Ovary (tissue), 9 donors: ENCODE results near the gene WDR18. TPM values are rescaled to one million over a fixed set of nuclear protein-coding genes. Genes with fewer than 3 reads are reported as not detected.

Experiments
- DNase-seq, 5 donors: peaks; one replicate each; pipeline ENCODE4 v3.0.0-alpha.2; 2019 to 2020
- H3K27ac ChIP-seq, 2 donors: fragments of 200-600 bp; one replicate each; pipeline versions ENCODE4 v1.5.1 to v1.8.0; 2019 to 2022
- H3K27me3 ChIP-seq: fragments of 200-600 bp; one replicate; pipeline ENCODE4 v1.8.0; 2022
- H3K36me3 ChIP-seq: fragments of 200-600 bp; sonication (generic); one replicate; pipeline ENCODE4 v1.5.1; 2019
- H3K4me1 ChIP-seq: one replicate; pipeline ENCODE4 v1.8.1; 2013; ENCODE audit warnings: mild to moderate bottlenecking, moderate library complexity; ENCODE audit not compliant: insufficient read depth
- H3K4me3 ChIP-seq: fragments of 200-600 bp; sonication (generic); one replicate; pipeline ENCODE4 v1.5.1; 2017
- H3K9me3 ChIP-seq, 2 donors: fragments of 200-600 bp in 1 of 2; sonication (generic) in 1 of 2; one replicate each; pipeline versions ENCODE4 v1.5.1 to v1.8.1; 2013 to 2019; ENCODE audit warnings: mild to moderate bottlenecking in 1 of 2, moderate library complexity in 1 of 2
- CTCF ChIP-seq, 3 donors: fragments of 450-650 bp in 2 of 3; fragments of 200-600 bp in 1 of 3; IDR thresholded peaks; one replicate each; pipeline versions ENCODE4 v1.5.1 to v1.8.0; 2016 to 2022; ENCODE audit warnings: antibody characterized with exemption in 3 of 3, mild to moderate bottlenecking in 1 of 3
- EP300 ChIP-seq: sonication (generic); formaldehyde crosslinking; IDR thresholded peaks from one replicate; pipeline ENCODE4 v1.6.1; 2017; ENCODE audit warnings: antibody characterized with exemption
- POLR2A ChIP-seq: fragments of 450-650 bp; IDR thresholded peaks from one replicate; pipeline ENCODE4 v1.6.1; 2017; ENCODE audit warnings: antibody characterized with exemption, mild to moderate bottlenecking, moderate library complexity
- WGBS, 3 donors: extraction: QIAGEN DNeasy Blood & Tissue Kit in 1 of 3; methylation state at CpG; one replicate each; pipeline versions ENCODE4 v1.1.5 to v1.1.7; 2013 to 2017; 5-methylcytosine and 5-hydroxymethylcytosine counted together
- intact Hi-C, 4 donors: fragments of 100-400 bp; cut with DNase I; formaldehyde crosslinking; loops; one replicate each; pipeline versions ENCODE4 v1.11.0 to v1.15.1; 2022 to 2023
- polyA plus RNA-seq, 2 donors: library from polyadenylated mRNA; stranded (reverse); fragments of 200-250 nt in 1 of 2; fragments of 350-450 nt in 1 of 2; fragmentation: Illumina TruSeq in 1 of 2; extraction: RNeasy Lipid Tissue Mini Kit (QIAGEN cat#74804) in 1 of 2; gene quantifications; one replicate each; pipeline ENCODE4 v1.2.3, GENCODE V29; 2013 to 2014
- small RNA-seq: library from RNA; depleted of rRNA; stranded (forward); fragments of <200 nt; gene quantifications from one replicate; pipeline ENCODE3, GENCODE V24; 2016
- total RNA-seq, 7 donors: library from RNA; depleted of rRNA in 2 of 7; stranded (reverse); fragments of >200 nt in 2 of 7; fragmentation: NEBNext Ultra II Directional in 3 of 7; extraction: Animal tissue kit (Norgen Biotek cat#: 25700) in 3 of 7; gene quantifications; one replicate each; pipeline versions ENCODE4 v1.1.0 to v1.2.4, GENCODE V29; 2016 to 2023
- donor health status: DM: no; HTN: no; CAD: no; lungs with moderate emphysema.
- donor health status: DM: no; HTN: no; CAD: no.
- donor health status: Bipolar disorder and iron deficiency.
- donor health status: DM: yes; HTN: yes; CAD: no.
- donor health status: DM: no; HTN: no; CAD: no.
- donor health status: DM: yes; HTN: yes; CAD: no.

Gene WDR18
- total and polyA plus RNA-seq, 9 donors: 3.5 to 45.6 (median 24.5) TPM

- WGBS, 3 donors: 19 to 26% (median 22%) methylated on average over 21 to 26 of the region's 26 CpGs
- no peak overlapping the region for H3K27ac ChIP-seq
- H3K4me3 ChIP-seq: no peak overlapping the region
- peaks cover 13% of the 10 kb centered on the region for H3K4me1 ChIP-seq
- peaks cover 5% of the 10 kb centered on the region for H3K27me3 ChIP-seq
- TF ChIP-seq POLR2A (no peak), EP300 (no peak), CTCF (IDR thresholded peaks at IDR 0.05) (no peak)
- H3K36me3 ChIP-seq: no peaks in the 10 kb centered on the region
- H3K9me3 ChIP-seq: no peaks in the 10 kb centered on the region
- intact Hi-C loops: no loop called here
- DNase-seq: no peak
These were observed 57.2 kb downstream of the WDR18 start for GRCh38 chr19:1041272-1041834.

DNA sequence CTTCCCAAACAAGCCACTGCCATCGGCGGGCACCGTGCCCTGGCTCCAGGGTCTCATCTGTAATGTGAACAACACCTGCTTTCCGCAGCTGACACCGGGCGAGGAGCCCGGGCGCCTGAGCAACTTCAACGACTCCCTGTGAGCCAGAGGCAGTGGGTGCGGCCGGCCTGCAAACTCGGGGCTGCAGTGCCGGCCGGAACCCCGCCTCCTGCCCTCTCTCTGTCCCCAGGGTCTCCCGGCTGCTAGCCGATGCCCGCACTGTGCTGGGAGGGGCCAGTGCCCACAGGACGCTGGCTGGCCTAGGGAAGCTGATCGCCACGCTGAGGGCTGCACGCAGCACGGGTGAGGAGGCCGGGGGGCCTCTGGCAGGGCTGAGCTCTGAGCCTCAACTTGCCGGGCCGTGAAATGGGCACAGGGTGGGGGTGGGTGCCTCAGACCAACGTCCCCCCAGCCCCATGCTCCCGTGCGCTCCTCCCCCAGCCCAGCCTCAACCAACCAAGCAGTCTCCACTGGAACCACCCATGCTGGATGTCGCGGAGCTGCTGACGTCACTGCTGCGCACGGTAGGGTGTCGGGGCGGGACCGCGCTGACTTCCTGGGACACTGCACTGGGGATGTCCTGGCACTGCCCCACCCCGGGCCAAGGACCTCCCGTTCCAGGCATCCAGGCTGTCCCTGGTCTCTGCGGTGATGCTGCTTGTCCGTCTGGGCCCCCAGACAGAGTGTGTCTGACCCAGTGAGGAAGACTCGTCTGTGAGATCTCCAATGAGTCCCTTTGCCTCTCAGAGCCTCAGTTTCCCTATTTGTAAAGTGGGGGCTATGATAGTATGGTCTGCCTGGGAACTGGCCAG lies 57.9 kb downstream of the WDR18 start:
- Histone ChIP-seq H3K36me3 (no peaks in the 10 kb centered on the region), H3K4me1 (peaks cover 13% of the 10 kb centered on the region), H3K4me3 (no peak overlapping the region), H3K27ac (no peak overlapping the region), H3K27me3 (peaks cover 5% of the 10 kb centered on the region), H3K9me3 (no peaks in the 10 kb centered on the region)
- 49 to 56% (median 51%) methylated on average over 35 to 43 of the region's 43 CpGs for WGBS, 3 donors
- intact Hi-C loops: no loop called here
- TF ChIP-seq EP300: no peak
- no peak for TF ChIP-seq CTCF (IDR thresholded peaks at IDR 0.05)
- no peak for DNase-seq

- TF ChIP-seq CTCF (IDR thresholded peaks at IDR 0.05) (no peak), POLR2A (no peak), EP300 (no peak)
- Histone ChIP-seq H3K4me1 (peaks cover 13% of the 10 kb centered on the region), H3K4me3 (no peak overlapping the region), H3K27ac (no peak overlapping the region), H3K36me3 (no peaks in the 10 kb centered on the region), H3K9me3 (no peaks in the 10 kb centered on the region), H3K27me3 (peaks cover 5% of the 10 kb centered on the region)
- intact Hi-C loops: no loop called here
- WGBS, 3 donors: 29 to 41% (median 33%) methylated on average over 20 to 23 of the region's 23 CpGs
- peak in 1 of 5 donors; percentile 46 for DNase-seq
These were observed 58.8 kb downstream of the WDR18 start for GRCh38 chr19:1042689-1043511.

Small RNAs within 50 kb of the gene (small RNA-seq; reads per million reads assigned to genes)
- 0.35 reads per million for gene RNU6-2

Other genes starting within 250 kb of the WDR18 start
- 10 to 100 TPM in 1 of 7 donors, 1 to 10 TPM in 3, under 1 TPM in 3; 0.08 to 44.0 (median 1.4) TPM for gene MISP, start 233.2 kb upstream of the WDR18 start, total RNA-seq
- under 1 TPM; 0.12 to 0.19 TPM for gene MISP, start 233.2 kb upstream of the WDR18 start, polyA plus RNA-seq
- gene PTBP1, start 186.9 kb upstream of the WDR18 start, total RNA-seq: 100 to 1,000 TPM in 6 of 7 donors, 10 to 100 TPM in 1; 73.4 to 312 (median 233) TPM
- 100 to 1,000 TPM in 1 of 2 donors, 10 to 100 TPM in 1; 94.4 to 112 TPM for gene PTBP1, start 186.9 kb upstream of the WDR18 start, polyA plus RNA-seq
- 10 to 100 TPM in 1 of 7 donors, 1 to 10 TPM in 1, under 1 TPM in 3, not detected in 2; 0.36 to 11.4 (median 0.80) TPM for gene PLPPR3, start 162.4 kb upstream of the WDR18 start, total RNA-seq
- under 1 TPM; 0.18 to 0.24 TPM for gene PLPPR3, start 162.4 kb upstream of the WDR18 start, polyA plus RNA-seq
- gene AZU1, start 156.5 kb upstream of the WDR18 start, total RNA-seq: 1 to 10 TPM in 1 of 7 donors, not detected in 6; 1.0 TPM
- gene AZU1, start 156.5 kb upstream of the WDR18 start, polyA plus RNA-seq: under 1 TPM in 1 of 2 donors, not detected in 1; 0.11 TPM
- gene PRTN3, start 143.3 kb upstream of the WDR18 start, total RNA-seq: under 1 TPM in 1 of 7 donors, not detected in 6; 0.41 TPM
- gene PRTN3, start 143.3 kb upstream of the WDR18 start, polyA plus RNA-seq: not detected
- gene ELANE, start 132.0 kb upstream of the WDR18 start, total RNA-seq: under 1 TPM in 3 of 7 donors, not detected in 4; 0.27 to 0.72 (median 0.34) TPM
- gene ELANE, start 132.0 kb upstream of the WDR18 start, polyA plus RNA-seq: under 1 TPM in 1 of 2 donors, not detected in 1; 0.59 TPM
- gene CFD, start 124.7 kb upstream of the WDR18 start, total RNA-seq: 100 to 1,000 TPM in 2 of 7 donors, 10 to 100 TPM in 3, 1 to 10 TPM in 2; 3.8 to 287 (median 25.3) TPM
- gene CFD, start 124.7 kb upstream of the WDR18 start, polyA plus RNA-seq: 100 to 1,000 TPM in 1 of 2 donors, 10 to 100 TPM in 1; 39.2 to 335 TPM
- gene MED16, start 91.2 kb upstream of the WDR18 start, total RNA-seq: 10 to 100 TPM; 33.1 to 75.4 (median 59.3) TPM
- 10 to 100 TPM in 1 of 2 donors, under 1 TPM in 1; 0.62 to 42.9 TPM for gene MED16, start 91.2 kb upstream of the WDR18 start, polyA plus RNA-seq
- not detected for gene RNU6-9, start 90.9 kb upstream of the WDR18 start, total RNA-seq
- gene RNU6-9, start 90.9 kb upstream of the WDR18 start, polyA plus RNA-seq: not detected
- gene R3HDM4, start 71.1 kb upstream of the WDR18 start, total RNA-seq: 10 to 100 TPM; 13.1 to 43.0 (median 31.2) TPM
- gene R3HDM4, start 71.1 kb upstream of the WDR18 start, polyA plus RNA-seq: 10 to 100 TPM in 1 of 2 donors, 1 to 10 TPM in 1; 8.7 to 29.5 TPM
- under 1 TPM in 2 of 7 donors, not detected in 5; 0.28 to 0.90 TPM for gene KISS1R, start 67.0 kb upstream of the WDR18 start, total RNA-seq
- gene KISS1R, start 67.0 kb upstream of the WDR18 start, polyA plus RNA-seq: not detected
- gene ARID3A, start 58.3 kb upstream of the WDR18 start, total RNA-seq: 1 to 10 TPM; 2.1 to 8.1 (median 5.2) TPM
- gene ARID3A, start 58.3 kb upstream of the WDR18 start, polyA plus RNA-seq: 1 to 10 TPM; 1.1 to 1.6 TPM
- gene GRIN3B, start 16.1 kb downstream of the WDR18 start, total RNA-seq: 1 to 10 TPM in 1 of 7 donors, under 1 TPM in 4, not detected in 2; 0.22 to 7.4 (median 0.32) TPM
- gene GRIN3B, start 16.1 kb downstream of the WDR18 start, polyA plus RNA-seq: under 1 TPM in 1 of 2 donors, not detected in 1; 0.07 TPM
- 100 to 1,000 TPM; 105 to 196 (median 127) TPM for gene TMEM259, start 36.8 kb downstream of the WDR18 start, total RNA-seq
- gene TMEM259, start 36.8 kb downstream of the WDR18 start, polyA plus RNA-seq: 100 to 1,000 TPM in 1 of 2 donors, 10 to 100 TPM in 1; 26.0 to 162 TPM
- gene RNU6-2, start 37.2 kb downstream of the WDR18 start, total RNA-seq: not detected
- gene RNU6-2, start 37.2 kb downstream of the WDR18 start, polyA plus RNA-seq: not detected
- gene CNN2, start 42.3 kb downstream of the WDR18 start, total RNA-seq: 100 to 1,000 TPM in 6 of 7 donors, 10 to 100 TPM in 1; 60.6 to 438 (median 210) TPM
- 100 to 1,000 TPM in 1 of 2 donors, 10 to 100 TPM in 1; 90.6 to 159 TPM for gene CNN2, start 42.3 kb downstream of the WDR18 start, polyA plus RNA-seq
- 10 to 100 TPM in 1 of 7 donors, 1 to 10 TPM in 6; 1.5 to 10.5 (median 2.6) TPM for gene ABCA7, start 55.8 kb downstream of the WDR18 start, total RNA-seq
- 1 to 10 TPM; 1.4 to 1.9 TPM for gene ABCA7, start 55.8 kb downstream of the WDR18 start, polyA plus RNA-seq
- gene ARHGAP45, start 82.8 kb downstream of the WDR18 start, total RNA-seq: 10 to 100 TPM in 2 of 7 donors, 1 to 10 TPM in 5; 2.7 to 10.6 (median 8.9) TPM
- 1 to 10 TPM; 1.0 to 5.1 TPM for gene ARHGAP45, start 82.8 kb downstream of the WDR18 start, polyA plus RNA-seq
- gene POLR2E, start 111.0 kb downstream of the WDR18 start, total RNA-seq: 100 to 1,000 TPM in 5 of 7 donors, 10 to 100 TPM in 2; 88.2 to 157 (median 140) TPM
- 100 to 1,000 TPM in 1 of 2 donors, 10 to 100 TPM in 1; 11.1 to 119 TPM for gene POLR2E, start 111.0 kb downstream of the WDR18 start, polyA plus RNA-seq
- gene GPX4, start 119.6 kb downstream of the WDR18 start, total RNA-seq: 100 to 1,000 TPM; 189 to 309 (median 247) TPM
- gene GPX4, start 119.6 kb downstream of the WDR18 start, polyA plus RNA-seq: 100 to 1,000 TPM; 239 to 450 TPM
- gene SBNO2, start 189.9 kb downstream of the WDR18 start, total RNA-seq: 10 to 100 TPM; 20.7 to 92.6 (median 62.4) TPM
- 10 to 100 TPM in 1 of 2 donors, 1 to 10 TPM in 1; 6.1 to 36.7 TPM for gene SBNO2, start 189.9 kb downstream of the WDR18 start, polyA plus RNA-seq
- gene STK11, start 221.4 kb downstream of the WDR18 start, total RNA-seq: 10 to 100 TPM; 38.7 to 71.2 (median 54.2) TPM
- gene STK11, start 221.4 kb downstream of the WDR18 start, polyA plus RNA-seq: 10 to 100 TPM; 36.9 to 57.4 TPM